Measurements from ENCODE around the gene ALG14.
"Not testable (repeated sequence)": the region's sequence is repeated elsewhere in the genome, so short reads cannot be mapped to it uniquely, and the experiment has no call there.

The ALG14 gene

GRCh38 chr1:95021805-95022643, 50.7 kb downstream of the ALG14 start:
- H3K27ac Mint-ChIP-seq = no peak overlapping the region
- no peaks in the 10 kb centered on the region for H3K4me1 Mint-ChIP-seq (ENCODE audit: low read depth)
- no peak for DNase-seq (ENCODE audit: low spot score)
- no peaks in the 10 kb centered on the region for H3K27me3 Mint-ChIP-seq (ENCODE audit: low read depth)
- no peaks in the 10 kb centered on the region for H3K9me3 Mint-ChIP-seq
- H3K36me3 Mint-ChIP-seq (ENCODE audit: low read depth) = no peaks in the 10 kb centered on the region
- no peak overlapping the region for H3K4me3 Mint-ChIP-seq

- no peaks in the 10 kb centered on the region for H3K36me3 Mint-ChIP-seq (ENCODE audit: low read depth)
- no peak overlapping the region for H3K4me3 Mint-ChIP-seq
- no peaks in the 10 kb centered on the region for H3K27me3 Mint-ChIP-seq (ENCODE audit: low read depth)
- H3K9me3 Mint-ChIP-seq = no peaks in the 10 kb centered on the region
- H3K4me1 Mint-ChIP-seq (ENCODE audit: low read depth) = no peaks in the 10 kb centered on the region
- no peak for DNase-seq (ENCODE audit: low spot score)
- H3K27ac Mint-ChIP-seq = no peak overlapping the region
These were observed 51.6 kb downstream of the ALG14 start for GRCh38 chr1:95021119-95021518.

GRCh38 chr1:95019466-95019865, 53.3 kb downstream of the ALG14 start:
- H3K4me3 Mint-ChIP-seq; H3K4me1 Mint-ChIP-seq (ENCODE audit: low read depth); H3K27me3 Mint-ChIP-seq (ENCODE audit: low read depth); DNase-seq (ENCODE audit: low spot score); H3K9me3 Mint-ChIP-seq; H3K36me3 Mint-ChIP-seq (ENCODE audit: low read depth); H3K27ac Mint-ChIP-seq: not testable (repeated sequence)

- Mint-ChIP-seq H3K4me1 (ENCODE audit: low read depth) (no peaks in the 10 kb centered on the region), H3K27me3 (ENCODE audit: low read depth) (no peaks in the 10 kb centered on the region), H3K27ac (no peak overlapping the region), H3K4me3 (no peak overlapping the region), H3K9me3 (no peaks in the 10 kb centered on the region), H3K36me3 (ENCODE audit: low read depth) (no peaks in the 10 kb centered on the region)
- no peak for DNase-seq (ENCODE audit: low spot score)
These were observed 54.0 kb downstream of the ALG14 start for GRCh38 chr1:95018602-95019369.

- Mint-ChIP-seq H3K36me3 (ENCODE audit: low read depth) (no peaks in the 10 kb centered on the region), H3K4me3 (no peak overlapping the region), H3K27me3 (ENCODE audit: low read depth) (no peaks in the 10 kb centered on the region), H3K27ac (no peak overlapping the region), H3K9me3 (no peaks in the 10 kb centered on the region), H3K4me1 (ENCODE audit: low read depth) (no peaks in the 10 kb centered on the region)
- DNase-seq (ENCODE audit: low spot score) = no peak
These were observed 55.0 kb downstream of the ALG14 start for GRCh38 chr1:95017775-95018174.

- no peak overlapping the region for H3K4me3 Mint-ChIP-seq
These were observed 57.7 kb downstream of the ALG14 start for GRCh38 chr1:95015076-95015475.

GRCh38 chr1:95013950-95014574, 58.7 kb downstream of the ALG14 start:
- DNase-seq (ENCODE audit: low spot score) = no peak
- Mint-ChIP-seq H3K4me1 (ENCODE audit: low read depth) (no peaks in the 10 kb centered on the region), H3K4me3 (no peak overlapping the region), H3K27me3 (ENCODE audit: low read depth) (peaks cover 3% of the 10 kb centered on the region), H3K36me3 (ENCODE audit: low read depth) (no peaks in the 10 kb centered on the region), H3K9me3 (no peaks in the 10 kb centered on the region), H3K27ac (no peak overlapping the region)

More at GRCh38 chr1:95015076-95015475, 57.7 kb downstream of the ALG14 start:
- Mint-ChIP-seq H3K27me3 (ENCODE audit: low read depth) (peaks cover 1% of the 10 kb centered on the region), H3K27ac (no peak overlapping the region), H3K9me3 (no peaks in the 10 kb centered on the region), H3K36me3 (ENCODE audit: low read depth) (no peaks in the 10 kb centered on the region), H3K4me1 (ENCODE audit: low read depth) (no peaks in the 10 kb centered on the region)
- no peak for DNase-seq (ENCODE audit: low spot score)

- Mint-ChIP-seq H3K27me3 (ENCODE audit: low read depth) (peaks cover 3% of the 10 kb centered on the region), H3K4me1 (ENCODE audit: low read depth) (no peaks in the 10 kb centered on the region)
These were observed 60.4 kb downstream of the ALG14 start for GRCh38 chr1:95012389-95012788.

GRCh38 chr1:95010158-95010557, 62.6 kb downstream of the ALG14 start:
- no peaks in the 10 kb centered on the region for H3K9me3 Mint-ChIP-seq
- peaks cover 3% of the 10 kb centered on the region for H3K27me3 Mint-ChIP-seq (ENCODE audit: low read depth)
- no peak overlapping the region for H3K27ac Mint-ChIP-seq
- H3K4me1 Mint-ChIP-seq (ENCODE audit: low read depth) = no peaks in the 10 kb centered on the region
- no peaks in the 10 kb centered on the region for H3K36me3 Mint-ChIP-seq (ENCODE audit: low read depth)
- no peak overlapping the region for H3K4me3 Mint-ChIP-seq
- no peak for DNase-seq (ENCODE audit: low spot score)

More at GRCh38 chr1:95012389-95012788, 60.4 kb downstream of the ALG14 start:
- H3K9me3 Mint-ChIP-seq = no peaks in the 10 kb centered on the region
- DNase-seq (ENCODE audit: low spot score) = no peak
- H3K4me3 Mint-ChIP-seq = no peak overlapping the region
- no peaks in the 10 kb centered on the region for H3K36me3 Mint-ChIP-seq (ENCODE audit: low read depth)
- no peak overlapping the region for H3K27ac Mint-ChIP-seq

- Mint-ChIP-seq H3K9me3 (no peaks in the 10 kb centered on the region), H3K27me3 (ENCODE audit: low read depth) (peaks cover 3% of the 10 kb centered on the region), H3K27ac (no peak overlapping the region), H3K4me1 (ENCODE audit: low read depth) (no peaks in the 10 kb centered on the region), H3K36me3 (ENCODE audit: low read depth) (no peaks in the 10 kb centered on the region), H3K4me3 (no peak overlapping the region)
- no peak for DNase-seq (ENCODE audit: low spot score)
These were observed 65.1 kb downstream of the ALG14 start for GRCh38 chr1:95007687-95008086.

- no peaks in the 10 kb centered on the region for H3K36me3 Mint-ChIP-seq (ENCODE audit: low read depth)
- H3K27me3 Mint-ChIP-seq (ENCODE audit: low read depth) = peaks cover 3% of the 10 kb centered on the region
- H3K4me3 Mint-ChIP-seq = no peak overlapping the region
- no peak overlapping the region for H3K27ac Mint-ChIP-seq
- H3K9me3 Mint-ChIP-seq = no peaks in the 10 kb centered on the region
- H3K4me1 Mint-ChIP-seq (ENCODE audit: low read depth) = no peaks in the 10 kb centered on the region
- no peak for DNase-seq (ENCODE audit: low spot score)
These were observed 66.1 kb downstream of the ALG14 start for GRCh38 chr1:95006681-95007080.

- Mint-ChIP-seq H3K27ac (no peak overlapping the region), H3K4me1 (ENCODE audit: low read depth) (no peaks in the 10 kb centered on the region), H3K9me3 (no peaks in the 10 kb centered on the region), H3K27me3 (ENCODE audit: low read depth) (peaks cover 3% of the 10 kb centered on the region), H3K36me3 (ENCODE audit: low read depth) (no peaks in the 10 kb centered on the region), H3K4me3 (no peak overlapping the region)
- no peak for DNase-seq (ENCODE audit: low spot score)
These were observed 67.2 kb downstream of the ALG14 start for GRCh38 chr1:95005584-95005983.

GRCh38 chr1:95004013-95004412, 68.7 kb downstream of the ALG14 start:
- Mint-ChIP-seq H3K4me1 (ENCODE audit: low read depth) (no peaks in the 10 kb centered on the region), H3K4me3 (no peak overlapping the region), H3K27ac (no peak overlapping the region)

GRCh38 chr1:95003433-95003738, 69.4 kb downstream of the ALG14 start:
- DNase-seq (ENCODE audit: low spot score) = no peak

More at GRCh38 chr1:95004013-95004412, 68.7 kb downstream of the ALG14 start:
- no peak for DNase-seq (ENCODE audit: low spot score)
- Mint-ChIP-seq H3K36me3 (ENCODE audit: low read depth) (no peaks in the 10 kb centered on the region), H3K9me3 (no peaks in the 10 kb centered on the region), H3K27me3 (ENCODE audit: low read depth) (no peaks in the 10 kb centered on the region)

More at GRCh38 chr1:95003433-95003738, 69.4 kb downstream of the ALG14 start:
- H3K36me3 Mint-ChIP-seq (ENCODE audit: low read depth) = no peaks in the 10 kb centered on the region
- no peaks in the 10 kb centered on the region for H3K9me3 Mint-ChIP-seq
- no peak overlapping the region for H3K27ac Mint-ChIP-seq
- H3K4me1 Mint-ChIP-seq (ENCODE audit: low read depth) = no peaks in the 10 kb centered on the region
- no peaks in the 10 kb centered on the region for H3K27me3 Mint-ChIP-seq (ENCODE audit: low read depth)
- no peak overlapping the region for H3K4me3 Mint-ChIP-seq

Measured in T-helper 2 cell treated with Interferon-gamma antibody and Interleukin-4, amounts not matched to agents 5 μg/mL and 100 μg/mL, for 36 hours (primary cell).